ENCODE data around the gene HCAR1. TPM values are rescaled to one million over a fixed set of nuclear protein-coding genes. Genes with fewer than 3 reads are reported as not detected.
"Not testable (repeated sequence)": the region's sequence is repeated elsewhere in the genome, so short reads cannot be mapped to it uniquely, and the experiment has no call there.

Gene HCAR1
- total RNA-seq, 4 donors from 2014 or later, result 0.92 to 4.0 (median 2.0) TPM

- Histone ChIP-seq H3K9me3 (no peaks in the 10 kb centered on the region), H3K4me3 (replicated peaks in 1 of 3) (peak within 1 kb of the TSS; percentile 41 to 85 (median 61)), H3K4me1 (peaks cover 8 to 19% of the 10 kb centered on the region in 2 donors), H3K27ac (peak within 1 kb of the TSS in 2 of 3 donors; percentile 58 to 87), H3K27me3 (no peaks in the 10 kb centered on the region), H3K36me3 (peaks cover 17 to 19% of the 10 kb centered on the region in 2 donors)
- peak; percentile 98 for DNase-seq
- TF ChIP-seq POLR2A (IDR thresholded peaks at IDR 0.05) (peak; percentile 18 to 77), CTCF (IDR thresholded peaks at IDR 0.05) (peak; percentile 40 to 99 (median 84))
- intact Hi-C loops (cut with DNase I), result loop anchor here (2.0 kb wide), 1 partner anchor 114 kb away; no protein-coding TSS in a partner anchor
- 0 to 1% methylated on average over 23 to 67 of the region's 73 CpGs for WGBS, 2 donors
Measured at GRCh38 chr12:122752464-122753318, 22.0 kb upstream of the HCAR1 start, which contains the start of gene DENR. TSS of gene DENR (plus strand) at chr12:122752824. CDS start at chr12:122753702, 878 bp downstream.

GRCh38 chr12:122750781-122751515, 20.3 kb upstream of the HCAR1 start:
- H3K4me3 ChIP-seq (replicated peaks in 1 of 3); intact Hi-C loops (cut with DNase I); H3K27ac ChIP-seq; H3K9me3 ChIP-seq; H3K36me3 ChIP-seq; H3K27me3 ChIP-seq; DNase-seq: not testable (repeated sequence)
- peaks cover 8 to 19% of the 10 kb centered on the region in 2 donors for H3K4me1 ChIP-seq
- 84% methylated on average over 17 of the region's 17 CpGs for WGBS, 2 donors

- Histone ChIP-seq H3K4me1 (peaks cover 8 to 19% of the 10 kb centered on the region in 2 donors), H3K36me3 (no peaks in the 10 kb centered on the region), H3K9me3 (no peaks in the 10 kb centered on the region), H3K4me3 (replicated peaks in 1 of 3) (no peak overlapping the region), H3K27ac (no peak overlapping the region), H3K27me3 (no peaks in the 10 kb centered on the region)
- 72 to 76% methylated on average over 6 of the region's 6 CpGs for WGBS, 2 donors
- TF ChIP-seq POLR2A (IDR thresholded peaks at IDR 0.05), result no peak
- TF ChIP-seq CTCF (IDR thresholded peaks at IDR 0.05), result no peak
- no peak for DNase-seq
- intact Hi-C loops (cut with DNase I), result no loop called here
Measured at GRCh38 chr12:122749569-122750332, 19.1 kb upstream of the HCAR1 start.

GRCh38 chr12:122747224-122748135, 16.8 kb upstream of the HCAR1 start:
- intact Hi-C loops (cut with DNase I), result no loop called here
- DNase-seq, result no peak
- Histone ChIP-seq H3K27me3 (no peaks in the 10 kb centered on the region), H3K4me3 (replicated peaks in 1 of 3) (no peak overlapping the region), H3K4me1 (peaks cover 0 to 11% of the 10 kb centered on the region in 2 donors), H3K36me3 (no peaks in the 10 kb centered on the region), H3K9me3 (no peaks in the 10 kb centered on the region), H3K27ac (no peak overlapping the region)
- WGBS, 2 donors, result 86 to 88% methylated on average over 9 of the region's 9 CpGs
- TF ChIP-seq CTCF (IDR thresholded peaks at IDR 0.05) (no peak), POLR2A (IDR thresholded peaks at IDR 0.05) (no peak)

All from thyroid gland (tissue), 4 donors.